K562 (cell line): Measurements from ENCODE around the gene GET4. TPM values are rescaled to one million over a fixed set of nuclear protein-coding genes. Genes with fewer than 3 reads are reported as not detected.

ENCODE experiments used
- ATAC-seq: fragments of 200-7000 bp; cut with Tn5 transposase; 3 replicates; pipeline ENCODE4 v1.9.1; 2020; ENCODE audit warnings: moderate library complexity
- BruUV-seq: library from RNA; stranded (reverse); fragments of 400-500 nt; replicated peaks from 2 replicates; lab custom pipeline; 2021; lab: Mats Ljungman, UMichigan
- CTCF ChIA-PET: fragments of 300-600 bp; formaldehyde crosslinking; extraction: SDS; loops from one replicate; lab custom pipeline; 2021; ENCODE audit warnings: low intra/inter-chr PET ratio; lab: Yijun Ruan, JAX
- POLR2A ChIA-PET: fragments of 300-600, 350-650 bp; sonication (Branson Sonifier 250); formaldehyde crosslinking; extraction: SDS; loops from one replicate; lab custom pipeline; 2021; ENCODE audit warnings: antibody characterized with exemption, inconsistent platforms; lab: Yijun Ruan, JAX
- DNase-seq, 4 experiments: peaks; one replicate each; pipeline versions ENCODE4 v3.0.0 to v3.0.0-alpha.2; 2011 to 2018; ENCODE audit warnings: low spot score in 3 of 4, mixed read lengths in 3 of 4; ENCODE audit errors: extremely low read depth in 1 of 4
- FAIRE-seq: peaks from 2 replicates; lab custom pipeline; 2011; peaks lifted over from hg19 to GRCh38; lab: Jason Lieb, UNC
- H2AFZ ChIP-seq: 2 replicates; pipeline ENCODE4 v1.6.0; 2011; ENCODE audit warnings: low read depth, low read length, control low read depth, inconsistent platforms
- H3K27ac ChIP-seq: fragments of 200-600 bp; 3 replicates; pipeline ENCODE4 v1.8.0; 2011; ENCODE audit warnings: low read depth, mild to moderate bottlenecking, control low read depth, inconsistent platforms, low read length, moderate library complexity, mixed read lengths; ENCODE audit errors: extremely low read depth
- H3K27me3 ChIP-seq, 2 experiments: fragments of 300-600 bp in 1 of 2; 2 replicates in 1 of 2; 3 replicates in 1 of 2; pipeline versions ENCODE4 v1.6.0 to v1.8.0; 2011; ENCODE audit warnings: inconsistent platforms in 2 of 2, low read length in 2 of 2, mild to moderate bottlenecking in 1 of 2, mixed read lengths in 1 of 2, moderate library complexity in 1 of 2; ENCODE audit not compliant: control insufficient read depth in 2 of 2, insufficient read depth in 2 of 2
- H3K36me3 ChIP-seq: fragments of 300-600 bp; 3 replicates; pipeline ENCODE4 v1.8.0; 2011; ENCODE audit warnings: mild to moderate bottlenecking, low read length, inconsistent platforms; ENCODE audit not compliant: control insufficient read depth, insufficient read depth
- H3K4me1 ChIP-seq, 2 experiments: fragments of 200-600 bp in 1 of 2; replicated peaks in 1 of 2; 2 replicates in 1 of 2; 3 replicates in 1 of 2; pipeline versions ENCODE4 v1.5.1 to v1.8.0; 2011; ENCODE audit warnings: inconsistent platforms in 2 of 2, low read length in 2 of 2, mild to moderate bottlenecking in 1 of 2, mixed read lengths in 1 of 2, moderate library complexity in 1 of 2; ENCODE audit not compliant: control insufficient read depth in 2 of 2, insufficient read depth in 2 of 2
- H3K4me2 ChIP-seq: 2 replicates; pipeline ENCODE4 v1.6.1; 2011; ENCODE audit warnings: low read length, control low read depth, inconsistent platforms, mixed read lengths; ENCODE audit not compliant: insufficient read depth
- H3K4me3 ChIP-seq: fragments of 200-600 bp; sonication (generic), shearing (Covaris generic); 2 replicates; pipeline ENCODE4 v1.5.1; 2016; ENCODE audit warnings: control low read depth, inconsistent platforms
- H3K79me2 ChIP-seq: fragments of 200-600 bp; 3 replicates; pipeline ENCODE4 v1.8.0; 2011; ENCODE audit warnings: low read length, inconsistent platforms; ENCODE audit not compliant: control insufficient read depth, insufficient read depth
- H3K9ac ChIP-seq, 2 experiments: 2 replicates each; pipeline versions ENCODE4 v1.6.0 to v1.6.1; 2011; ENCODE audit warnings: low read depth in 2 of 2, low read length in 2 of 2, control low read depth in 1 of 2, inconsistent platforms in 1 of 2, mild to moderate bottlenecking in 1 of 2, mixed read lengths in 1 of 2; ENCODE audit not compliant: insufficient read depth in 1 of 2
- H3K9me1 ChIP-seq: one replicate; pipeline ENCODE4 v1.6.0; 2011; ENCODE audit warnings: inconsistent platforms, mild to moderate bottlenecking, low read length, moderate library complexity; ENCODE audit not compliant: control insufficient read depth, insufficient read depth
- H3K9me3 ChIP-seq: replicated peaks from 2 replicates; pipeline ENCODE4 v1.5.1; 2011; ENCODE audit warnings: low read depth, low read length, inconsistent platforms; ENCODE audit not compliant: control insufficient read depth, insufficient read depth
- H4K20me1 ChIP-seq: replicated peaks from 2 replicates; pipeline ENCODE4 v1.6.1; 2011; ENCODE audit warnings: low read length, inconsistent platforms, mixed read lengths; ENCODE audit not compliant: control insufficient read depth, insufficient read depth
- DDX20 ChIP-seq: fragments of 450-650 bp; IDR thresholded peaks from 2 replicates; pipeline ENCODE4 v1.6.1; 2016; ENCODE audit warnings: missing genetic modification characterization, low read depth, mild to moderate bottlenecking, missing compliant biosample characterization, moderate library complexity
- GABPB1 ChIP-seq: sonication (generic); formaldehyde crosslinking; IDR thresholded peaks from 2 replicates; pipeline ENCODE4 v1.8.0; 2022; ENCODE audit warnings: mild to moderate bottlenecking, missing genetic modification reagents
- HES1 ChIP-seq: fragments of 450-650 bp; IDR thresholded peaks from 2 replicates; pipeline ENCODE4 v1.6.1; 2016; ENCODE audit warnings: low read depth, mild to moderate bottlenecking, moderate library complexity
- HNRNPK ChIP-seq: fragments of 200-400 bp; formaldehyde crosslinking; IDR thresholded peaks from one replicate; pipeline ENCODE4 v1.6.1; 2018; ENCODE audit warnings: mild to moderate bottlenecking, low read depth, low read length; ENCODE audit not compliant: poor library complexity, severe bottlenecking
- MEIS2 ChIP-seq: fragments of 450-650 bp; IDR thresholded peaks from 2 replicates; pipeline ENCODE4 v1.6.1; 2014; ENCODE audit warnings: mild to moderate bottlenecking; ENCODE audit not compliant: partially characterized antibody
- NEUROD1 ChIP-seq: fragments of 150-350 bp; IDR thresholded peaks from 2 replicates; pipeline ENCODE4 v1.6.1; 2014; ENCODE audit warnings: borderline replicate concordance, low read length, low read depth; ENCODE audit not compliant: partially characterized antibody
- NR3C1 ChIP-seq: sonication (generic); formaldehyde crosslinking; IDR thresholded peaks from 2 replicates; pipeline ENCODE4 v1.8.1; 2022; ENCODE audit warnings: missing genetic modification reagents
- POLR2G ChIP-seq: fragments of 200-400 bp; formaldehyde crosslinking; IDR thresholded peaks from 2 replicates; pipeline ENCODE4 v1.6.1; 2017; ENCODE audit warnings: low read depth, mild to moderate bottlenecking, antibody characterized with exemption, low read length, moderate library complexity
- PRDM10 ChIP-seq: fragments of 450-650 bp; IDR thresholded peaks from 2 replicates; pipeline ENCODE4 v1.6.1; 2018; ENCODE audit not compliant: partially characterized antibody
- SRSF1 ChIP-seq: fragments of 200-400 bp; formaldehyde crosslinking; IDR thresholded peaks from 2 replicates; pipeline ENCODE4 v1.6.1; 2017; ENCODE audit warnings: mild to moderate bottlenecking, low read depth, low read length, moderate library complexity
- STAG1 ChIP-seq: sonication (generic); formaldehyde crosslinking; IDR thresholded peaks from 2 replicates; pipeline ENCODE4 v1.5.0; 2020; ENCODE audit warnings: missing genetic modification reagents, borderline replicate concordance
- TEAD1 ChIP-seq, 2 experiments: fragments of 450-650 bp in 1 of 2; sonication (generic) in 1 of 2; formaldehyde crosslinking; IDR thresholded peaks; 2 replicates each; pipeline versions ENCODE4 v1.4.0 to v1.8.0; 2020 to 2022; ENCODE audit warnings: mild to moderate bottlenecking in 2 of 2, missing genetic modification reagents in 1 of 2
- TEAD4 ChIP-seq, 2 experiments: sonication (generic) in 1 of 2; formaldehyde crosslinking in 1 of 2; IDR thresholded peaks; 2 replicates each; pipeline versions ENCODE4 v1.6.1 to v1.8.0; 2012 to 2022; ENCODE audit warnings: borderline replicate concordance in 1 of 2, inconsistent platforms in 1 of 2, low read length in 1 of 2, mild to moderate bottlenecking in 1 of 2, missing genetic modification reagents in 1 of 2
- ZNF165 ChIP-seq: fragments of 250-450 bp; sonication (Bioruptor Pico); IDR thresholded peaks from 2 replicates; pipeline ENCODE4 v1.4.0; 2020; ENCODE audit warnings: borderline replicate concordance
- ZNF444 ChIP-seq: fragments of 250-450 bp; sonication (Bioruptor Pico); IDR thresholded peaks from 2 replicates; pipeline ENCODE4 v1.4.0; 2020; ENCODE audit warnings: mild to moderate bottlenecking, moderate library complexity
- WGBS: fragments of 100-300 bp; shearing (Covaris generic); methylation state at CpG from one replicate; pipeline ENCODE4 v1.1.6; 2016; ENCODE audit warnings: low coverage, mixed read lengths; ENCODE audit not compliant: insufficient coverage; ENCODE audit errors: missing lambda C conversion rate; 5-methylcytosine and 5-hydroxymethylcytosine counted together
- in situ Hi-C: fragments of 300-500 bp; cut with MboI; formaldehyde crosslinking; loops from 4 replicates; pipeline ENCODE4 v1.15.0; 2018; ENCODE audit warnings: inconsistent platforms, mixed read lengths
- intact Hi-C: fragments of 100-400 bp; cut with micrococcal nuclease; formaldehyde crosslinking; loops from 2 replicates; pipeline ENCODE4 v1.14.2; 2022
- polyA plus RNA-seq, 8 experiments: library from polyadenylated mRNA; depleted of rRNA in 4 of 8; stranded (reverse) in 5 of 8; unstranded in 3 of 8; fragments of >200 nt; fragmentation: Nextera tagmentation in 2 of 8; fragmentation: Illumina TruSeq in 1 of 8; extraction: Ambion mirVana in 2 of 8; extraction: Trizol in 1 of 8; gene quantifications; 2 replicates each; pipeline versions ENCODE4 v1.2.1 to v1.2.3, GENCODE V29; 2011 to 2014; ENCODE audit warnings: inconsistent platforms in 1 of 8, missing spikeins in 1 of 8
- total RNA-seq, 7 experiments: library from RNA; depleted of rRNA in 6 of 7; stranded (reverse); fragments of >200 nt in 6 of 7; fragmentation: Illumina TruSeq in 2 of 7; extraction: Trizol in 2 of 7; gene quantifications; 2 replicates each; pipeline versions ENCODE4 v1.2.1 to v1.2.3, GENCODE V29; 2011 to 2021; ENCODE audit warnings: low replicate concordance in 1 of 7

GET4 gene
- total and polyA plus RNA-seq, 9 of the 15 experiments (the other 6 are each of a cell fraction or from before 2014, with no cell fraction given) = 0.99 to 122 (median 40.4) TPM

GRCh38 chr7:894927-895450 is 18.6 kb downstream of the GET4 start (continued):
- no peak for TF ChIP-seq PRDM10
- TF ChIP-seq, all 486 proteins: peak for 0

GRCh38 chr7:895451-896052 is 19.2 kb downstream of the GET4 start:
- Histone ChIP-seq H3K27ac (no peak overlapping the region), H3K27me3 (no peaks in the 10 kb centered on the region), H3K4me1 (peaks cover 9 to 58% of the 10 kb centered on the region in 2 experiments; a peak in 4 of 5 replicates), H3K36me3 (peaks cover 77% of the 10 kb centered on the region; the same call in 2 of the 3 replicates), H3K4me2 (no peak overlapping the region), H3K9me1 (no peaks in the 10 kb centered on the region), H3K9ac (no peak overlapping the region; a peak in 1 of 4 replicates), H3K4me3 (no peak overlapping the region), H3K9me3 (no peaks in the 10 kb centered on the region), H4K20me1 (no peaks in the 10 kb centered on the region; the same call in 1 of the 2 replicates), H2AFZ (no peak overlapping the region), H3K79me2 (no peaks in the 10 kb centered on the region; the same call in 2 of the 3 replicates)
- intact Hi-C loops = no loop called here
- ChIA-PET CTCF (no interaction called here), POLR2A (interaction anchor here (0.6 to 0.7 kb wide), 3 partner anchors 13 to 618 kb away, joined by 3 to 4 read pairs (median 3); partner anchors contain the start of gene GET4)
- no TSS peak for BruUV-seq
- ATAC-seq (no peak), DNase-seq (no peak), FAIRE-seq (no peak)
- in situ Hi-C loops = no loop called here
- 95% methylated on average over 27 of the region's 52 CpGs for WGBS
- TF ChIP-seq SRSF1 = no peak
- TF ChIP-seq ZNF165 (CRISPR knock-in tag) = no peak
- peak; percentile 62 for TF ChIP-seq POLR2G
- no peak for TF ChIP-seq NEUROD1
- TF ChIP-seq HNRNPK = no peak
- no peak for TF ChIP-seq DDX20 (tag)
- no peak for TF ChIP-seq STAG1 (CRISPR knock-in tag)
- TF ChIP-seq GABPB1 (CRISPR knock-in tag) = no peak
- TF ChIP-seq ZNF444 (CRISPR knock-in tag) = no peak
- TF ChIP-seq NR3C1 (CRISPR knock-in tag) = no peak
- no peak for TF ChIP-seq HES1
- no peak for TF ChIP-seq MEIS2
- TF ChIP-seq TEAD1 (CRISPR knock-in tag; IDR thresholded peaks at IDR 0.05) = no peak
- TF ChIP-seq TEAD4 (IDR thresholded peaks at IDR 0.05; ENCODE audit: low read length) = no peak
- no peak for TF ChIP-seq TEAD4 (CRISPR knock-in tag; IDR thresholded peaks at IDR 0.05; ENCODE audit: borderline replicate concordance)
